HepG2 (cell line): ENCODE measurements around the gene SRCAP. TPM values are rescaled to one million over a fixed set of nuclear protein-coding genes. Genes with fewer than 3 reads are reported as not detected.

Experiments
- HDAC2 ChIP-seq: sonication (generic); formaldehyde crosslinking; IDR thresholded peaks from 2 replicates; pipeline ENCODE4 v1.4.0; 2020; ENCODE audit warnings: missing genetic modification reagents
- KMT2A ChIP-seq: sonication (generic); formaldehyde crosslinking; IDR thresholded peaks from 2 replicates; pipeline ENCODE4 v1.4.0; 2020; ENCODE audit warnings: missing genetic modification reagents
- WIZ ChIP-seq: sonication (generic); formaldehyde crosslinking; IDR thresholded peaks from 2 replicates; pipeline ENCODE4 v1.5.1; 2020; ENCODE audit warnings: mild to moderate bottlenecking, missing genetic modification reagents
- ZBTB40 ChIP-seq, 2 experiments: fragments of 450-650 bp in 1 of 2; sonication (generic) in 1 of 2; formaldehyde crosslinking in 1 of 2; IDR thresholded peaks; 2 replicates each; pipeline versions ENCODE4 v1.6.1 to v1.8.0; 2016 to 2022; ENCODE audit warnings: antibody characterized with exemption in 1 of 2, mild to moderate bottlenecking in 1 of 2, missing genetic modification reagents in 1 of 2
- ZNF138 ChIP-seq: sonication (generic); formaldehyde crosslinking; IDR thresholded peaks from 2 replicates; pipeline ENCODE4 v1.5.0; 2020; ENCODE audit warnings: mild to moderate bottlenecking, low read depth, missing genetic modification reagents
- ZNF24 ChIP-seq: fragments of 450-650 bp; IDR thresholded peaks from 2 replicates; pipeline ENCODE4 v1.6.1; 2017; ENCODE audit warnings: antibody characterized with exemption, mild to moderate bottlenecking
- ZNF792 ChIP-seq: IDR thresholded peaks from 2 replicates; pipeline ENCODE4 v1.6.1; 2016
- polyA plus RNA-seq, 8 experiments: library from polyadenylated mRNA; depleted of rRNA in 3 of 8; stranded (reverse) in 7 of 8; unstranded in 1 of 8; fragments of >200 nt; fragmentation: Illumina TruSeq in 4 of 8; extraction: Trizol in 4 of 8; gene quantifications; 2 replicates each; pipeline versions ENCODE4 v1.2.1 to v1.2.3, GENCODE V29; 2011 to 2016; ENCODE audit warnings: low read depth in 4 of 8, missing spikeins in 1 of 8, mixed read lengths in 1 of 8; ENCODE audit not compliant: insufficient read depth in 1 of 8
- total RNA-seq, 5 experiments: library from RNA; depleted of rRNA; stranded (reverse); fragments of >200 nt; fragmentation: Illumina TruSeq; extraction: Trizol; gene quantifications; 2 replicates each; pipeline ENCODE4 v1.2.3, GENCODE V29; 2016; ENCODE audit warnings: low read depth in 1 of 5
- TF ChIP-seq, protein P1 (sequence below): sonication (generic); formaldehyde crosslinking; IDR thresholded peaks from 2 replicates; pipeline ENCODE4 v1.4.0; 2020; ENCODE audit warnings: missing genetic modification reagents, mild to moderate bottlenecking, borderline replicate concordance

SRCAP gene
- total and polyA plus RNA-seq, 2 of the 13 experiments (the other 11 are each of a cell fraction or from before 2014, with no cell fraction given): 4.9 to 9.0 TPM

- TF ChIP-seq ZBTB40 (IDR thresholded peaks at IDR 0.05) (no peak), ZBTB40 (CRISPR knock-in tag; IDR thresholded peaks at IDR 0.05) (no peak), HDAC2 (no peak), ZNF24 (no peak), KMT2A (no peak), WIZ (CRISPR knock-in tag) (no peak), ZNF792 (no peak), ZNF138 (CRISPR knock-in tag) (no peak)
- TF ChIP-seq, protein P1, sequence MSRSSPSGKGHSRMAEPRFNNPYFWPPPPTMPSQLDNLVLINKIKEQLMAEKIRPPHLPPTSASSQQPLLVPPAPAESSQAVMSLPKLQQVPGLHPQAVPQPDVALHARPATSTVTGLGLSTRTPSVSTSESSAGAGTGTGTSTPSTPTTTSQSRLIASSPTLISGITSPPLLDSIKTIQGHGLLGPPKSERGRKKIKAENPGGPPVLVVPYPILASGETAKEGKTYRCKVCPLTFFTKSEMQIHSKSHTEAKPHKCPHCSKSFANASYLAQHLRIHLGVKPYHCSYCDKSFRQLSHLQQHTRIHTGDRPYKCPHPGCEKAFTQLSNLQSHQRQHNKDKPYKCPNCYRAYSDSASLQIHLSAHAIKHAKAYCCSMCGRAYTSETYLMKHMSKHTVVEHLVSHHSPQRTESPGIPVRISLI (CRISPR knock-in tag): no peak
These were observed 54.6 kb downstream of the SRCAP start (continued) for GRCh38 chr16:30753596-30753995.
